Stimulated activated CD4-positive, alpha-beta T cell treated with anti-CD3 and anti-CD28 coated beads, Interleukin-4, amount 100 ng/mL, for 48 hours (primary cell): ENCODE results near the gene ZSCAN12.
"Not testable (repeated sequence)": the region's sequence is repeated elsewhere in the genome, so short reads cannot be mapped to it uniquely, and the experiment has no call there.

Source experiments
- DNase-seq, 2 donors: peaks; one replicate each; pipeline ENCODE4 v3.0.0-alpha.2; 2020; ENCODE audit warnings: low read depth in 2 of 2

The ZSCAN12 gene

DNA sequence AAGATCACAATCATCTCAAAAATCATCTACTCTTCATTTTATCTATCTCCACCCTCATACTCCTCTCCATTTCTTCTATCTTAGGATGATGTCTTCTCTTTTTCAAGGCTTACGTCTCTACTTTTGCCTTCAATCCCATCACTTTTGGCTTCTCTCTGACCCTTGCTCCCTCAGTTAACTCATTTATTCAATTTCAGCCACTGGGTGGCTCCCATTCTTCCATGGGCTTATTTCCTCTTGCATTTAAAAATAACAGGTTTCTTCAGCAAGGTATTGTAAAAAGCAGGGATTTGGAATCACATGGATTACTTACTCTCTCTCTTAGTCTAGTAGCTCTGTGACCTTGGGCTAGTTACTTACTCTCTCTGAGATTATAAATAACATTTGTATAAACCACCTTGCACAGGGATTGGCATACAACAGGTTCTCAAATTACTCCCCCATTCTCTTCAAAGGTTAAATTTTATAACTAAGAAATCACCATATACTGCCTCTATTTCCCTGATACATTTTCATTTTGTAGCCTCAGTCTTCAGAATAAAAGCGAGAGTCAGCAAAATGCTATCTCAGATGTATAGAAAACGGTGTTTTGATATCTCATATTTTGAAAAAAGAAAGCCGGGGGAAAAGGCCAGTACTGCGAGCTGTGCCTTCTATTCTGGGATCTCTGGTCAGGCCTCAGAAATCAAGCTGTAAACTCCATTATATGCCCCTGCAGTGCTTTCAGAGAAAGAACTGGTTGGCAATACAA lies 5.5 kb downstream of the ZSCAN12 start:
- DNase-seq, result no peak

DNA sequence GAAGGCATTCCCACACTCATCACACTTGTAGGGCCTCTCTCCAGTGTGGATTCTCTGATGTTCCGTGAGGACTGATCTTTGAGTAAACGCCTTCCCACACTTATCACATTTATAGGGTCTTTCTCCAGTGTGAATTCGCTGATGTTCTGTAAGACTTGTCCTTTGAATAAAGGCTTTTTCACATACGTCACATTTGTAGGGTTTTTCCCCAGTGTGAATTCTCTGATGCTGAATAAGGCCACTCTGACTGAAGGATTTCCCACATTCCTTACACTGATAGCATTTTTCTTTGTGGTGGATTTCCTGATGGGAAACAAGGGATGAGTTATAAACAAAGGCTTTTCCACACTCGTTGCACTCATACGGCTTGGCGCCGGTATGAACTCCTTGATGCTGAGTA lies 8.9 kb downstream of the ZSCAN12 start:
- DNase-seq, result no peak

DNA sequence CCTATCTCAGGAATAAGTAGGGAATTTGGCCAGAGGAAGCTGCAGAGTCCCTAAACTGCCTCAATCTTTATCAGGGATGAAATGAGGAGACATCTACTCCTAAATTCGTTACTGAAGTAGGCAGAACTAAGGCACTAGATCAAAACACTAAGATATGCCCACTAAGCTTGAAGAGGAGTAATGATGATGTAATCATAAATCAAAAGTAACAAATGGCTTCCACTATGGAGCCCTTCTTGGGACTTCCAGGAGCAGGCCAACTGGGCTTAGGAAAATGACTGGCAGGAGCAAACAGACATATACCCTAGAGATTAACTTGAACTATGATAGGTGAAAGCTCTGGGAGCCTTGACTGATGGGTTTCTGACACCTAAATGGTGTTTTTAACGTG lies 15.4 kb downstream of the ZSCAN12 start:
- DNase-seq, result no peak

DNA sequence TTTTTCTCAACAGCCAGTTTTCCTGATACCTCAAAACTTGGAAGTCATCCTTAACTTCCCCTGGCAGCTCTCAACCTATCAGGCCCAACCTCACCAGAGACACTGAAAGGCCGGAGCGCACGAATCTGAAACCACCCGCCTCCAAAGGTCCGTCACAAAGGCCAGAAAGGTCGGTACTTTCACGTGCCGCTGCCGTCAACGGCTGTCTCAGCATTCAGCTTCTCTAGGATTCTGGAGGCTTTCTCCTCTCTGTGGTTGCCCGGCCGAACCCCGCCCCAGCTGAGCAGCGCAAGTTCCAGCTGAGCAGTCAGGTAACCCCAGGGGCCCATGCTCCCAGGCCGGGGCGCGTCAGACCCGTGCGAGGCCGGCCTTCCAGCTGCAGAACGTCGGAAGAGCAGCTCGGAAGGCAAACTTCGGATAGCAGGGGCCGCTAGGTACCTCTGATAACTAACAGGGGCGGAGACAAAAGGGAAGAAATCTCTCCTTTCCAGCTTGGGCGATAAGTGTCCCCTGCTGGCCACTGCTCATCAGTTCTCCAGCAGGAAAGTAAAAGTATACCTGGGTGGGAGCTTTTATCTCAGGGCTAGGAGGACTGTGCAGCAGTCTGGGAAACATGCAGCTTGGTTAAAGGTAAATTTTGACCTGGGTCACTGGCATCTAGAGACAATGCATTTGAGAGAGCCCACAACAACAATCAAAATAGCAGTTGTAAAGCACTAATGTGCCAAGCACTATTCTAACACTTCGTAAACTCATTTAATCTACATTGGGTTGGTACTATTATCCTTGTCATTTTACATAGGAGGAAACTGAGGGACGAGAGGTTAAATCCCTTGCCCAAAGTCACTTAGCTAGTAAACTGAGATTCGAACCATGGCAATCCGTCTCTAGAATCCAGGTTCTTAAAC lies 16.1 kb downstream of the ZSCAN12 start:
- peak; percentile 7 to 28 for DNase-seq

DNA sequence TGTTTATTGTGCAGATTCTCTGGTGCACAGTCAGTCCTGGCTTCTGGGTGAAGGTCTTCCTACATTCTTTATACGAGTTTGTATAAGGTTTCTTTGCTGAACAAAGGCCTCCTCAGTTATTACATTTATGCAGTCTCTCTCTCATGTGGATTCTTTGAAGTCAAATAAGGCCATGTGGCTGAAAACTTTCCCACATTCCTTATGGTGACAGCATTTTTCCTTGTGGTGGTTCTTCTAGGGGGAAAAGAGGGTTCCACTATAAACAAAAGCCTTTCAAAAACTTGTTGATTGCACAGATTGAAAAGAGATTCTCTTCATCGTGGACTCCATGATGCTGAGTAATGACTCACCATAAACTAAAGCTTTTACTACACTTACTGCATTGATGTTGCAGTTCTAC lies 19.2 kb downstream of the ZSCAN12 start:
- DNase-seq, result no peak

DNA sequence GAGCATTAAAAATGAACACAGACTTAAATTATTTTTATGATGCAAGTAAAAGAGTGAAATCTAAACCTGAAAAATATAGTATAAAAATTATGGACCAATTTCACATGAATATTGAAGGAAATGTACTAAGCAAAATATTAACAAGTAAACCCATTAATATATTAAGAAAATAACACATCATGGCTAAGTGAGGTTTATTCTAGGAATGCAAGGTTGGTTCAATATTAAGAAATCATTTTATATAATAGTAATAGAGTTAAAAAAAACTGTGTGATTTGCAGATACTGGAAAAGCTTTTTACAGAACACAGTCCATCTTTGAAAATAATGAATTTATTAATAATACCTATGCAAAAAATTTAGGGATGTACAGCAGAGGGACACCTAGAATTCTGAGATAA lies 20.9 kb downstream of the ZSCAN12 start:
- no peak for DNase-seq

DNA sequence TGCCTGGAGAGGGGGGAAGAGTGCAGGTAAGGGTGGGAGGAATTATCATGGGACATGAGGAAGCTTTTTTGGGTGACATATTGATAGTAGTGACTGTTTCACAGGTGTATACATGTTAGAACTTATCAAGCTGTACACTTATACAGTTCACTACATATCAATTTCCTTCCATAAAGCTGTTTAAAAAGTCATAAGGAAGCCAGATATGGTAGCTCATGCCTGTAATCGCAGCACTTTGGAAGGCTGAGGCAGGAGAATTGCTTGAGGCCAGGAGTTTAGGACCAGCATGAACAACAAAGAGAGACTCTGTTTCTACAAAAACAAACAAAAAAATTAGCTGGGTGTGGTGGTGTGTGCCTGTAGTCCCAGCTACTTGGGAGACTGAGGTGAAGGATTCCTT lies 21.7 kb downstream of the ZSCAN12 start:
- no peak for DNase-seq

DNA sequence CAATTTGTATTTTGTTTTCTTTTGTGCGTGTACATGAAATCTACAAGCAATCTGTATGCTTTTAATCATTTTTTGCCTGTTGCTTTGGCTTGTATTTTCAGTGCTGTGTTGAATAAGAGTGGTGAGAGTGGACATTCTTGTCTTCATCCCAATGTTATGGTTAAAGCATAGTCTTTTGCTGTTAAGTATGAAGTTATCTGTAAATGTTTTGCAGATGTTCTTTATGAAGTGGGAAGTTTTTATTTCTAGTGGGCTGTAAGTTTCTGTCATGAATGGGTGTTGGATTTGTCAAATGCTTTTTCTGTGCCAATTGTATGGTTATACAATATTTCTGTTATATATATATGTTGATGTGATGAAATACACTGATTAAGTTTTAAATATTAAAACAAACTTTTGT lies 25.6 kb downstream of the ZSCAN12 start:
- no peak for DNase-seq

DNA sequence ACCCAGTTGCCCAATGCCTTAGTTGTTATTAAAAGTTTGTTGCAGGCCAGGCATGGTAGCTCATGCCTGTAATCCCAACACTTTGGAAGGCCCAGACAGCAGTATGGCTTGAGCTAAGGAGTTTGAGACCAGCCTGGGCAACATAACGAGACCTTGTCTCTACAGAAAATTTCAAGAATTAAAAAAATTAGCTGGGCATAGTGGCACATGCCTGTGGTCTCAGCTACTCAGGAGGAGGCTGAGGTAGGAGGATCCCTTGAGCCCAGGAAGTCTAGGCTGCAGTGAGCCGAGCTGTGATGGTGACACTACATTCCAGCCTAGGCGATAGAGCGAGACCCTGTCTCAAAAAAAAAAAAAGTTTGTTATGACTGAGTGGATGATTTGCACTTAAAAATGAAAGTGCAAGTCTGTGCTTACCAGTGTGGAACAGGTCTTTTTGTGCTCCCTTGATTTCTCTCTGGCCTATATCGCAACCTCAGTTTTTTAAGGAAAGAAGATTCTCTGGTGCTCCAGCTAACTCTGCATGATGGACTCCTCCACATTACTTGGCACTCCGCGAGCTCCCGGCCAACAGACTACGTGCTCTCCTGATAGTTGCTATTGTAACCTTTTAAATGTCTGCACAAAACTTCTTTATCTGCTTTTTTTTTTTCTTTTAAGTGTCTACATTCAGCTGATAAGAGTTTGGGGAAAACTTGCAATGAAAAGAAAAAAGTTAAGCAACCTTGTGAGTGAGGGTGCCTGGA lies 27.7 kb downstream of the ZSCAN12 start:
- no peak for DNase-seq

DNA sequence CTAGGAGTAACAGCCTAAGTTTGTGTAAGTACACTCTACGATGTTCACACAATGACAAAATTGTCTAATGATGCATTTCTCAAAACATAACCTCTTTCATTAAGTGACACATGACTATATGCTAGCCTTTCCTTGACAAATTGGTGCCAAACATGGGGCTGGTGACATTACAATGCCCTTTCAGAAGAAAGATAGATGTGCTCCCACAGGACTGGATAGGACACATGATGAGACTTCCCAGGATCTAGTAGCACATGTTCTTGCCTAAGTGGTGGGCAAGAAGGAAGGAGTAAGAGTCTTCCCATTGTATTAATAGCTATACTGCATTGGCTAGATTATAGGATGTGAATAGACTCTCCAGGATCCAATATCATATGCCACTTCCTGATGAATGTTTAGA lies 28.3 kb downstream of the ZSCAN12 start:
- DNase-seq, result no peak

DNA sequence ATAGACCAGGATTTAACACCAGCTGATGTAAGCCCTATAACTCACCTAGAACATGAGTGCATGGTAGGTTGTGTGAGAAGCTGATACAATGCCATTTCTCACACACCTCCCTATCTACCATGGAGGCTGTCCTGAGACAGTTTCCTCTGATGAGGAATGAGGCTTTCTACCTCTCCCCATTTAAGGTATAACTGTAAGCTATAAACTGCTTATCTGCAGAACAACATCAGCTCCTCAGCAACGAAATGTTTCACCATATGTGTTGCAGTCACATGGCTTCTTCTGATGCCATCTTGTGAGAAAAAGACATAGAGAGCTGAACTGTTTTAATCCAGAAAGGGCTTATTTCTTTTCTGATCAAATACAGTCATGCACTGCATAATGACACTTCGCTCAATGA lies 29.1 kb downstream of the ZSCAN12 start:
- DNase-seq, result no peak

DNA sequence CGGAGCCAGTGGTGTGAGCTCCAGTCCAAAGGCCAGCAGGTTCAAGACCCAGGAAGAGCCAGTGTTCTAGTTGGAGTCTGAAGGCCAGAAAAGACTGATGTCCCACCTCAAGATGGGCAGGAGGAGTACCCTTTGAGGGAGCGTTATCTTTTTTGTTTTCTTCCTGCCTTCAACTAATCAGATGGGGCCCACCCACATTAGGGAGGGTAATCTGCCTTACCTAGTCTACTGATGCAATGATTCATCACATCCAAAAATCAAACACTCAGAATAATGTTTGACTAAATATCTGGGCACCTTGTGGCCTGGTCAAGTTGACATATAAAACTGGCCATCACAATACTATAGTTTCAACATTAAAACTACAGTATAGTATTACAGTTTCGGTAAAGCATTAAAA lies 30.1 kb downstream of the ZSCAN12 start:
- DNase-seq, result no peak

DNA sequence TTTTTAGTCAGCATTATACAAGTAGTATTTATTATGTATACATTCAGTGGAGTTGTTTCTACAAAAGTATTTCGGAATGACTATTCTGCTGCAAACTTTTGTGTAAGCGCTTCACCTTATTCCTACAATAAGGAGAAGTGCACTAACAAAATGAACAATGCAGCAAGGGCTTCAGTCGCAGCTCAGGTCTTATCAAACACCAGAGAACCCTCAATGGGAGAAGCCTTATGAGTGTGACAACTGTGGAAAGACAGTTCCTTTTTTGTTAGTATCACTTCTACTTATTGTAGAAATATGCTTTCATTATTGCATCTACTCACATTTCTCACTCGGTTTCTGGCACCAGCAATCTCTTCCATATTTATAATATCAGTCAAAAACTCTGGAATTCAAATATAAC lies 31.0 kb downstream of the ZSCAN12 start:
- no peak for DNase-seq

DNA sequence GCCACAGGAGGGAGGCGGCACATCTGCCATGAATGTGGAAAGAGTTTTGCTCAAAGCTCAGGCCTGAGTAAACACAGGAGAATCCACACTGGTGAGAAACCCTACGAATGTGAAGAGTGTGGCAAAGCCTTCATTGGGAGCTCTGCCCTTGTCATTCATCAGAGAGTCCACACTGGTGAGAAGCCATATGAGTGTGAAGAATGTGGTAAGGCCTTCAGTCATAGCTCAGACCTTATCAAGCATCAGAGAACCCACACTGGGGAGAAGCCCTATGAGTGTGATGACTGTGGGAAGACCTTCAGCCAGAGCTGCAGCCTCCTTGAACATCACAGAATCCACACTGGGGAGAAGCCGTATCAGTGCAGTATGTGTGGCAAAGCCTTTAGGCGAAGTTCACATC lies 34.0 kb downstream of the ZSCAN12 start:
- DNase-seq, result not testable (repeated sequence)

DNA sequence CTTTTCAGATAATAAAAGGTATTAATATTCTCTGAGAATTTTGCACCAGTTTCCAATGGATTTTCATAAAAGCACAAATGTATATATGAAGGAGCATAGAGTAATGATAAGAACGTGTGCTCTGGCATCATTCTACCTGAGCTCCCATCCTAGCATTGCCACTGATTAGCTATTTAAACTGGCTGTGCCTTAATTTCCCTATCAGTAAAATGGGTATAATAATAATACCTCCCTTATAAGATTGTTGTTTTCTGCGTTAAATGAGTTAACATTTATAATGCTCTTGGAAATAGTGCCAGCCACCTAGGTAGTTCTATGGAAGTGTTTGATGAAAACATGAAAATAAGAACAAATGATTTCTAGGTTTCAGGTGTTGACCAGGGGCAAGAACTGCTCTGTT lies 38.6 kb downstream of the ZSCAN12 start:
- no peak for DNase-seq

DNA sequence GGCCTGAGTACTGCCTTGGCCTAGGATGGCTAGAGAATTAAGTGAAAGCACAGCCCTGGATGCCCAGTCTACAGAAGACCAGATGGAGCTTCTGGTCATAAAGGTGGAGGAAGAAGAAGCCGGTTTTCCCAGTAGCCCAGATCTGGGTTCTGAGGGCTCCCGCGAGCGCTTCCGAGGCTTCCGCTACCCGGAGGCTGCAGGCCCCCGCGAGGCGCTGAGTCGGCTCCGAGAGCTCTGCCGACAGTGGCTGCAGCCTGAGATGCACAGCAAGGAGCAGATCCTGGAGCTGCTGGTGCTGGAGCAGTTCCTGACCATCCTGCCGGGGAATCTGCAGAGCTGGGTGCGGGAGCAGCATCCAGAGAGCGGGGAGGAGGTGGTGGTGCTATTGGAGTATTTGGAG lies 40.0 kb downstream of the ZSCAN12 start:
- not testable (repeated sequence) for DNase-seq

DNA sequence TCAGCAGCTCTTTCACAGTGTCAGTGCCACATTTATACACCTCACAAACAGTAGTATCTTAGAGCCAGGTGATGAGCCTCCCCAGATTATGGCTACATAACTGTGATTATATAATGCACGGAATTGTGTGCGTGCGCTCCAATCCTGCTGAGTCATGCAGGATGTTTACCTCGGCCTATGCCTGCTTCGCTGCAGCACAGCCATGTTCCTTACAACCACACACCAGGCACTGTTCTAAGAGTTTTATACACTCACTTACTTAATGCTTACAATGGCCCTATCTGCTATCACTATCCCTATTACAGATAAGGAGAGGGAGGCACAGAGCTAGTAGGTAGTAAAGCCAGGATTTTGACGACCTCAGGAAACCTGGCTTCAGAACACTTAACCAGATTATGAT lies 42.5 kb downstream of the ZSCAN12 start:
- no peak for DNase-seq

DNA sequence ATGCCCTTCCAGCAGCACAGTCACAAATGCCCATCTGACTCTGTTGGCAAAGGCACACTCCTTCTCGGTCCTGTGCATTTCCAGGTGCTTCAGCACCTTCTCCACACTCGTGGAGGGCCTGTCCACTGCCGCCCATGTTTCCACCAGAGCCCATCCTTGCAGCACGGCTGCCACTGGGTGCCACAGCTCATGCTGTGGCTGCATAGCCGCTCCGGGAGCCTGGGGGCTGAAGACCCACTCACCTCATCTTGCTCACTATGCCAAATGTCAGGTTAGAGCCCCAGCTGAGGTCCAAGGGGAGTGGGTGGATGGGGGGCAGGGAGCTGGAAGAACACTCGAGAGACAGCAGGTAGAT lies 42.9 kb downstream of the ZSCAN12 start:
- DNase-seq, result no peak

DNA sequence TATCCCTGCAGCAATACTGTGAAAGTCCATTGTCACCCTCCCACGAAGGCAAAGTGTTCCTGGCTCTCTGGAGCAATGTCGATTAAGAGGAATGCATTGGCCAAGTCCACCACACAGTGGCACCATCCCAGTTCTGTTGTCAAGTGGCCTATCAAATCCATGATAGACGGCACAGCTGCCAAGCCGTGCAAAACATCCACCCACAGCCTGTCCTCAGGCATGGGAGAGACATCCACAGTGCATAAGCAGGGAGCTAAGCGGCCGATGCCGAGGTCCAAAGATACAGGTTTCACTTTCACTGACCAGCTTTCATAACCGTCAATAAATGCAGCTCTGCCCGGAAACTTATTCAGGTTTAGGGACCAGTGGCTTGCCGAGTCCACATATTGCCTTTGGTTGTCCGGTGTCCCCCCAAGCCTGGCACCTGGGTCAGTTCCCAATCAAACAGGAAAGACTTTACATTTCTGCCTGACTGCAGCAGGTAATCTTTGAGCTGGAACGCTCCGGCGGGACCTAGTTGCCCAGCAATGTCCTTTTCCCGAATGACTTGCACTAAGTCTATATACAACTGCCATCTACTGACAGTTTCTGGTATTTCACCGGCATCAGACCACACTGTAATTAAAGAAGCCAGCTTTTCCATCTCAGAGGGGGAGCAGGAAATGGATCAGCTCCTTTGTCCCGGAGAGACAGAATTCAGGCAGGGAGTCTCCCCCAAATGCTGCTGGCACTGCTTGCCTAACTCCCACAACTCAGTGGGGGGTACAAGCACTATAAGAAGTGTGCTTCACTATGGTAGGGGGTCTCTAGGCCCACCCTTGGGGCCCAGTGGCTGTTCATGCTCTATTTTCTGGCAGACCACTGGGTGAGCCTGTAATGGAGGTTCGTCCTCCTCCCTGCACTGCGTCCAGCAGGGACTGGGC lies 43.5 kb downstream of the ZSCAN12 start:
- DNase-seq, result peak in 1 of 2 donors; percentile 44

DNA sequence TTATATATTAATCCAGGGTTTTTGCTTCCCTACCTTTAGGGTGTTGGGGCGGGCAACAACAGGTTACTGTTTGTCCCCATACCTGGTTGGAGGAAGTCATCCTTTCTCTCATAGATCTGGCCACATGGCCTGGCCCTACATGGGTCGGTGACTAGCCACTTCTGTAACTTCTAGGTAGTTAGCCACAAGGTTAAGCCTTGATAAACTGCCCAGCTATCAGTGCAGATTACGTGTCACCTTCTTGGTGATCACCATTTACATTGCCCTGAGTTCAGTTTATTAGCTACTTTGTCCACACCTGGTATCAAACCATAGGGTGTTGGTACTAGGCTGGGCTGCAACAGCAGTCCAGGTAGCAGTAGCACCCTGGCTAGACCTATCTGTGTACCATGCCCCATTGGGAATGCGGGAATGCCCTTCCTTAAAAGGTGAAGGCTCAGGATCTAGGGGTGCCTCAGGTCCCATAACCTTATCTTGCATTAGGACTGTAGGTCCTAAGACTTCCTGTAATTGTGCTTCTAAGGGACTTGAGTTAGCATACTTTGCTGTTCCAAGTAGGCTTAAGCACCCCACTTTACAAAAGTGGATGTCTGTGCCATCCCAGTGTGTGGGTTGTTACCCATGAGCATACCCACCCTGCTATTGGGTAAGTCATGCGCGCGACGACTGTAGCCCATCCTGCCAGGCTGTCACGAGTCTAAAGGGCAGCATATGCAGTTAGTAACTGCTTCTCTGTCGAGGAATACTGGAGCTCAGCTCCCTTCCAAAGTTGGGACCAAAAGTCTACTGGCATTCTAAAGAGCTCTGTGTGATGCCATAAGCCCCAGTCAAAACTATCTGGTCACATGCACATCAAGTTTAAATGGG lies 44.6 kb downstream of the ZSCAN12 start:
- DNase-seq, result no peak
